Measurements from ENCODE around the gene SEMA6C.
"Not testable (repeated sequence)": the region's sequence is repeated elsewhere in the genome, so short reads cannot be mapped to it uniquely, and the experiment has no call there.

The SEMA6C gene

GRCh38 chr1:151146412-151147131 lies at the start of gene SEMA6C:
Gene SEMA6C (minus strand): TSS chr1:151146631. CDS start chr1:151142621, 4,010 bp downstream.
- peak; percentile 91 for DNase-seq

- not testable (repeated sequence) for DNase-seq
Measured at GRCh38 chr1:151194894-151195594, 48.6 kb upstream of the SEMA6C start.

- no peak for DNase-seq
Measured at GRCh38 chr1:151193856-151194255, 47.4 kb upstream of the SEMA6C start.

- DNase-seq, result no peak
Measured at GRCh38 chr1:151193304-151193703, 46.9 kb upstream of the SEMA6C start.

GRCh38 chr1:151192047-151192446 lies 45.6 kb upstream of the SEMA6C start:
- DNase-seq, result no peak

- DNase-seq, result peak; percentile 88
Measured at GRCh38 chr1:151189637-151190445, 43.4 kb upstream of the SEMA6C start, which contains the start of gene VPS72. Gene VPS72 (minus strand): TSS chr1:151190197. CDS start chr1:151190121, 76 bp downstream.

GRCh38 chr1:151188667-151189066 lies 42.2 kb upstream of the SEMA6C start:
- DNase-seq, result not testable (repeated sequence)

- DNase-seq, result no peak
Measured at GRCh38 chr1:151187205-151187604, 40.8 kb upstream of the SEMA6C start.

GRCh38 chr1:151184211-151184610 lies 37.8 kb upstream of the SEMA6C start:
- no peak for DNase-seq

- DNase-seq, result no peak
Measured at GRCh38 chr1:151176514-151177045, 30.1 kb upstream of the SEMA6C start.

GRCh38 chr1:151175863-151176262 lies 29.4 kb upstream of the SEMA6C start, which contains the start of gene TMOD4:
Gene TMOD4 (minus strand): TSS chr1:151175981. CDS start chr1:151174875, 1,106 bp downstream.
- no peak for DNase-seq

GRCh38 chr1:151175041-151175741 lies 28.8 kb upstream of the SEMA6C start:
- DNase-seq, result no peak

GRCh38 chr1:151171190-151171589 lies 24.8 kb upstream of the SEMA6C start:
- DNase-seq, result no peak

- no peak for DNase-seq
Measured at GRCh38 chr1:151167116-151167515, 20.7 kb upstream of the SEMA6C start.

GRCh38 chr1:151166505-151166956 lies 20.1 kb upstream of the SEMA6C start:
- DNase-seq, result no peak

- DNase-seq, result peak; percentile 94
Measured at GRCh38 chr1:151165738-151166504, 19.5 kb upstream of the SEMA6C start, which contains the start of the genes LYSMD1 and SCNM1. Gene LYSMD1 (minus strand): TSS chr1:151165902. CDS start chr1:151165258, 644 bp downstream. Gene SCNM1 (plus strand): TSS chr1:151166144. CDS start chr1:151166153, 9 bp downstream.

- no peak for DNase-seq
Measured at GRCh38 chr1:151165281-151165737, 18.9 kb upstream of the SEMA6C start.

- no peak for DNase-seq
Measured at GRCh38 chr1:151164732-151165280, 18.4 kb upstream of the SEMA6C start.

GRCh38 chr1:151159373-151159772 lies 12.9 kb upstream of the SEMA6C start:
- DNase-seq, result no peak

- no peak for DNase-seq
Measured at GRCh38 chr1:151158751-151159251, 12.4 kb upstream of the SEMA6C start.
